GM19397 (cell line): ENCODE results near the gene EMC6.

Experiments
- ATAC-seq: cut with Tn5 transposase; IDR thresholded peaks from one replicate; pipeline ENCODE4 v1.9.1; 2021; ENCODE audit warnings: mild to moderate bottlenecking, moderate library complexity; ENCODE audit not compliant: unreplicated experiment

Gene EMC6

DNA sequence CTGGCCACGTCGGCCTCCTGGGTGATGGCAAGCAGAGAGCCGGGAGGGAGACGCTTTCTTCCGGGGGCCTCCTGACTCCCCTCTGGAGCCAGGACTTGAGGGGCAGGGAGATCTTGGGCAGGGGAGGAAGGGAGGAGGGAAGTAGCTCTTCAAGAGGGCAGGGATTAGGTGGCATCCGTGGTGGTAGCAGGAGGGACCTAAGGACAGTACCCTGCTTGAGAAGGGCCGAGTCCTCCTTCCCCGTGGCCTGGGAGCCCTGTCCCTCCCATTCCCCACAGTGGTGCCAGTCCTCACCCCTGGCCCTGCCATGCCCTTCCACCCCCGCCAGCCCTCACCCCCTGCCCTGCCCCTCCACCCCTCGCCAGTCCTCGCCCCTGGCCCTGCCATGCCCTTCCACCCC is 12.8 kb upstream of the EMC6 start:
- ATAC-seq: no peak

DNA sequence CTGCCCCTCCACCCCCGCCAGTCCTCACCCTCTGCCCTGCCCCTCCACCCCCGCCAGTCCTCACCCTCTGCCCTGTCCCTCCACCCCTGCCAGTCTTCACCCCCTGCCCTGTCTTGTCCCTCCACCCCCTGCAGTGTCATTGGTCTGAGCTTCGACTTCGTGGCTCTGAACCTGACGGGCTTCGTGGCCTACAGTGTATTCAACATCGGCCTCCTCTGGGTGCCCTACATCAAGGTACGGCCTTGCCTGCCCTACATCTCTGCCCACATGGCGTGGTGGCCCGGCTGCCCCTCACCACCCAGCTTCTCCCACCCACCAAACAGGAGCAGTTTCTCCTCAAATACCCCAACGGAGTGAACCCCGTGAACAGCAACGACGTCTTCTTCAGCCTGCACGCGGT is 12.3 kb upstream of the EMC6 start:
- no peak for ATAC-seq

- no peak for ATAC-seq
Measured at GRCh38 chr17:3656755-3657587, 11.6 kb upstream of the EMC6 start.

- no peak for ATAC-seq
Measured at GRCh38 chr17:3657588-3657869, 11.1 kb upstream of the EMC6 start.

GRCh38 chr17:3657874-3658783 is 10.5 kb upstream of the EMC6 start:
- no peak for ATAC-seq

DNA sequence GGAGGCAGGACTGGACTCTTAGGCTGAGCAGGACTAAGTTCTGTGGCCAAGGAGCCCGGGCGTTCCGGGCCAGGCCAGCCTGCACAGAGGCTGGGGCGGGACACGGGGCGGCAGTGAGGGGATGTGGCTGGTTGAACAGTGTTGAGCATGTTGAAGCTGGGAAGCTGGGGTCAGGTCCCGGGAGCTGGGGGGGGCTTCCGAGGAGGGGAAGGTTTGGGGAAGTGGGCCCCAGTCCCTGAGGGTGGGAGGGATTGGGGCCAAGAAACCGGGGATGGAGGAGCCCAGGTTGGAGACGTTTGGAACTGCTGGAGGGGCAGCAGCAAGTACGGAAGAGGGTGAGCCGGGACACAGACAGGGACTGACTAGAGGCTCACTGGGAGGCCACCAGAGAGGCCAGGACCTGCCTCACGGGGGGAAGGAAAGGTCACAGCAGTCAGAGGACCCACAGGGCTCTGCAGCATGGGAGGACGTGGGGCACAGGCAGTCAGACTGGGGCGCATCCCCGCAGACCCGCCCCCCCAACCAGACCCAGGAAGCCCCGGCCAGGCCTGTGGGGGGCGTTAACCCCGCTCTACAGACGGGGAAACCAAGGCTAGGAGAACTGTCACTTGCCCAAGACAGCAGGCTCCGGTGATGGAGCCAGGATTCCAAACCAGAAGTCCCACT is 9.7 kb upstream of the EMC6 start:
- no peak for ATAC-seq

DNA sequence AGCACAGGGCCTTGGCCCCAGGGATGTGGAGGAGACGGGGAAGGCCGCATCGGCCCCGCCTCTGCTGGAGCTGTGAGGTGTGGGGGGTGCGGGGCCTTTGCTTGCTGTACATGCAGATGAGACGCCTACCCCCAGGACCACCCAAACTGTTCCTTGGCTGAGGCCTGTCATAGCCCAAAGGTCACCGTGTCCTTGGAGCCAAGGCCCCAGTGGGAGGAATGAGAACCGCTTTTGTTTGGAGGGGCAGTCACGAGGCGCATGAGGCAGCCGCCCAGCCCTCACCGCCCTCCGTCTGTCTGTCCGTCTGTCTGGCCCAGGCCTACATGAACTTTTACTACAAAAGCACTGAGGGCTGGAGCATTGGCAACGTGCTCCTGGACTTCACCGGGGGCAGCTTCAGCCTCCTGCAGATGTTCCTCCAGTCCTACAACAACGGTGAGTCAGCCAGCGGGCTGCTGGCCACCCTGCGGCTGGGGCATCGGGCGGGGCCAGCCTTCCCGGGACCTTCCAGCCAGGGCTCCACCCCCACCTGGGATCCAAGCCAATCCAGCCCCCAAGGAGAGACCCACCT is 9.0 kb upstream of the EMC6 start:
- ATAC-seq: no peak

- ATAC-seq: no peak
Measured at GRCh38 chr17:3660311-3660891, 8.2 kb upstream of the EMC6 start.

- ATAC-seq: no peak
Measured at GRCh38 chr17:3663102-3664011, 5.3 kb upstream of the EMC6 start.

GRCh38 chr17:3665834-3666233 is 2.8 kb upstream of the EMC6 start:
- no peak for ATAC-seq

- no peak for ATAC-seq
Measured at GRCh38 chr17:3666516-3666915, 2.1 kb upstream of the EMC6 start.

- peak; percentile 7 for ATAC-seq
Measured at GRCh38 chr17:3667366-3668278, 990 bp upstream of the EMC6 start.

- ATAC-seq: peak; percentile 9
Measured at GRCh38 chr17:3669085-3669347, 404 bp downstream of the EMC6 start.

- no peak for ATAC-seq
Measured at GRCh38 chr17:3669548-3669947, 936 bp downstream of the EMC6 start.

GRCh38 chr17:3672571-3672970 is 4.0 kb downstream of the EMC6 start:
- ATAC-seq: no peak

DNA sequence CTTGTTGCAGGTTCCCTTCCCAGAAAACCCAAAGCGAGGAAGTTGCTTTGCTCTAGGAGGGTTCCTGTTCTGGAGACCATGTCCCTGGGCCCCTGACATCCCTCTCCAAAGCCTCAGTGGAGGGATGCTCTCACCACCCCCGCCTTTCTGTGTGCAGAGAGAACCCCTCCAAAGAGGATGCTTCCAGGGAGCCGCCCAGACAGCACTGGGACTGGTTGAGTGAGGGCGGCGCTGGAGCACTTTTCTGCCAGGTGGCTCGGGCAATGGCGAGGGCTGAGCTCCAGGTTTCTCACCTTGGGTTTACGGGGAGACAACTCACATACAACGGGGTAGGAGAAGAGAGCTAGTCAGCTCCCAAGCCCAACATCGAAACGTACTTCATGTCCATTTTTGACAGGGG is 7.3 kb downstream of the EMC6 start:
- ATAC-seq: no peak

GRCh38 chr17:3678095-3678820 is 9.6 kb downstream of the EMC6 start:
- no peak for ATAC-seq

GRCh38 chr17:3678821-3679530 is 10.4 kb downstream of the EMC6 start:
- ATAC-seq: no peak
